ENCODE measurements around the gene PHC1. TPM values are rescaled to one million over a fixed set of nuclear protein-coding genes. Genes with fewer than 3 reads are reported as not detected.

The PHC1 gene
- polyA plus RNA-seq, 1 of the 3 experiments (the other 2 are of a cell fraction), result 27.0 TPM

GRCh38 chr12:8890313-8891085 is 23.8 kb upstream of the PHC1 start:
- Histone ChIP-seq H3K36me3 (replicated peaks in 1 of 2; ENCODE audit: control insufficient read depth in 1 of 2, insufficient read depth in 2 of 2, low read length in 1 of 2) (no peaks in the 10 kb centered on the region), H3K9me2 (no peaks in the 10 kb centered on the region), H3K27me3 (ENCODE audit: insufficient read depth) (no peaks in the 10 kb centered on the region), H3K9ac (peak overlapping the region; percentile 32; the same call in 1 of the 2 replicates), H2AFZ (ENCODE audit: low read depth) (peak overlapping the region; percentile 83), H3K4me1 (ENCODE audit: control insufficient read depth in 1 of 2, insufficient read depth in 2 of 2, low read depth in 1 of 2, low read length in 1 of 2) (no peaks in the 10 kb centered on the region), H3K9me3 (no peaks in the 10 kb centered on the region), H3K4me3 (ENCODE audit: low read depth in 2 of 2, low read length in 1 of 2) (peak overlapping the region; percentile 50 to 67), H4K20me1 (ENCODE audit: insufficient read depth) (no peaks in the 10 kb centered on the region), H3K4me2 (peak overlapping the region; percentile 71), H3F3A (replicated peaks; ENCODE audit: insufficient read depth) (no peaks in the 10 kb centered on the region), H3K79me2 (ENCODE audit: insufficient read depth) (no peaks in the 10 kb centered on the region), H3K27ac (ENCODE audit: low read depth in 2 of 2, low read length in 1 of 2) (no peak overlapping the region)
- WGBS (ENCODE audit: low lambda C conversion rate), result 30% methylated on average over 14 of the region's 14 CpGs
- no peak for TF ChIP-seq NRF1 (IDR thresholded peaks at IDR 0.05; ENCODE audit: low read depth, low read length)
- TF ChIP-seq USF2 (IDR thresholded peaks at IDR 0.05; ENCODE audit: borderline replicate concordance, low read depth, low read length), result no peak
- TF ChIP-seq EZH2phosphoT487 (IDR thresholded peaks at IDR 0.05; ENCODE audit: borderline replicate concordance, low read depth), result no peak
- no peak for TF ChIP-seq CHD2 (IDR thresholded peaks at IDR 0.05; ENCODE audit: low read length, partially characterized antibody)
- TF ChIP-seq FOXJ3 (CRISPR knock-in tag; IDR thresholded peaks at IDR 0.05), result no peak
- TF ChIP-seq PBX3 (IDR thresholded peaks at IDR 0.05), result no peak
- no peak for TF ChIP-seq FOXM1 (IDR thresholded peaks at IDR 0.05; ENCODE audit: low read depth)
- no peak for TF ChIP-seq REST (IDR thresholded peaks at IDR 0.05; ENCODE audit: low read depth, low read length)
- TF ChIP-seq FOSL2 (IDR thresholded peaks at IDR 0.05; ENCODE audit: borderline replicate concordance, low read depth), result no peak
- no peak for TF ChIP-seq IRF3 (IDR thresholded peaks at IDR 0.05; ENCODE audit: low read depth, low read length)
- no peak for TF ChIP-seq EP300 (IDR thresholded peaks at IDR 0.05; ENCODE audit: borderline replicate concordance in 1 of 2, low read depth in 1 of 2, low read length in 1 of 2)
- peak; percentile 80 for TF ChIP-seq RAD21 (IDR thresholded peaks at IDR 0.05; ENCODE audit: low read length)
- TF ChIP-seq CTCF (IDR thresholded peaks at IDR 0.05), result peak; percentile 93
- no peak for TF ChIP-seq TAF1 (IDR thresholded peaks at IDR 0.05; ENCODE audit: borderline replicate concordance, low read depth, low read length)
- no peak for TF ChIP-seq TEAD4 (IDR thresholded peaks at IDR 0.05; ENCODE audit: borderline replicate concordance, insufficient read depth)
- peak; percentile 79 for TF ChIP-seq SMC3 (IDR thresholded peaks at IDR 0.05; ENCODE audit: low read depth, low read length)
- TF ChIP-seq NFIC (IDR thresholded peaks at IDR 0.05; ENCODE audit: borderline replicate concordance), result no peak
- no peak for TF ChIP-seq RCOR1 (IDR thresholded peaks at IDR 0.05; ENCODE audit: low read length)
- TF ChIP-seq MEF2A (IDR thresholded peaks at IDR 0.05; ENCODE audit: borderline replicate concordance, low read depth), result no peak
- CTCF ChIA-PET, result interaction anchor here (0.6 to 4.0 kb wide), 67 partner anchors 9 to 348 kb away, joined by 3 to 48 read pairs (median 6); partner anchors contain the start of genes AICDA and PHC1
- DNase-seq, result peak; percentile 76
- POLR2A ChIA-PET, result interaction anchor here (0.6 to 1.3 kb wide), 3 partner anchors 67 to 212 kb away, joined by 3 to 4 read pairs (median 4); no protein-coding TSS in a partner anchor
